Measurements from ENCODE around the gene ICE2. TPM values are rescaled to one million over a fixed set of nuclear protein-coding genes. Genes with fewer than 3 reads are reported as not detected.

ICE2 gene, protein sequence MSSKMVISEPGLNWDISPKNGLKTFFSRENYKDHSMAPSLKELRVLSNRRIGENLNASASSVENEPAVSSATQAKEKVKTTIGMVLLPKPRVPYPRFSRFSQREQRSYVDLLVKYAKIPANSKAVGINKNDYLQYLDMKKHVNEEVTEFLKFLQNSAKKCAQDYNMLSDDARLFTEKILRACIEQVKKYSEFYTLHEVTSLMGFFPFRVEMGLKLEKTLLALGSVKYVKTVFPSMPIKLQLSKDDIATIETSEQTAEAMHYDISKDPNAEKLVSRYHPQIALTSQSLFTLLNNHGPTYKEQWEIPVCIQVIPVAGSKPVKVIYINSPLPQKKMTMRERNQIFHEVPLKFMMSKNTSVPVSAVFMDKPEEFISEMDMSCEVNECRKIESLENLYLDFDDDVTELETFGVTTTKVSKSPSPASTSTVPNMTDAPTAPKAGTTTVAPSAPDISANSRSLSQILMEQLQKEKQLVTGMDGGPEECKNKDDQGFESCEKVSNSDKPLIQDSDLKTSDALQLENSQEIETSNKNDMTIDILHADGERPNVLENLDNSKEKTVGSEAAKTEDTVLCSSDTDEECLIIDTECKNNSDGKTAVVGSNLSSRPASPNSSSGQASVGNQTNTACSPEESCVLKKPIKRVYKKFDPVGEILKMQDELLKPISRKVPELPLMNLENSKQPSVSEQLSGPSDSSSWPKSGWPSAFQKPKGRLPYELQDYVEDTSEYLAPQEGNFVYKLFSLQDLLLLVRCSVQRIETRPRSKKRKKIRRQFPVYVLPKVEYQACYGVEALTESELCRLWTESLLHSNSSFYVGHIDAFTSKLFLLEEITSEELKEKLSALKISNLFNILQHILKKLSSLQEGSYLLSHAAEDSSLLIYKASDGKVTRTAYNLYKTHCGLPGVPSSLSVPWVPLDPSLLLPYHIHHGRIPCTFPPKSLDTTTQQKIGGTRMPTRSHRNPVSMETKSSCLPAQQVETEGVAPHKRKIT
- total RNA-seq: 38.9 TPM
- 10 to 100 TPM; 37.1 to 52.2 (median 49.3) TPM for polyA plus RNA-seq

DNA sequence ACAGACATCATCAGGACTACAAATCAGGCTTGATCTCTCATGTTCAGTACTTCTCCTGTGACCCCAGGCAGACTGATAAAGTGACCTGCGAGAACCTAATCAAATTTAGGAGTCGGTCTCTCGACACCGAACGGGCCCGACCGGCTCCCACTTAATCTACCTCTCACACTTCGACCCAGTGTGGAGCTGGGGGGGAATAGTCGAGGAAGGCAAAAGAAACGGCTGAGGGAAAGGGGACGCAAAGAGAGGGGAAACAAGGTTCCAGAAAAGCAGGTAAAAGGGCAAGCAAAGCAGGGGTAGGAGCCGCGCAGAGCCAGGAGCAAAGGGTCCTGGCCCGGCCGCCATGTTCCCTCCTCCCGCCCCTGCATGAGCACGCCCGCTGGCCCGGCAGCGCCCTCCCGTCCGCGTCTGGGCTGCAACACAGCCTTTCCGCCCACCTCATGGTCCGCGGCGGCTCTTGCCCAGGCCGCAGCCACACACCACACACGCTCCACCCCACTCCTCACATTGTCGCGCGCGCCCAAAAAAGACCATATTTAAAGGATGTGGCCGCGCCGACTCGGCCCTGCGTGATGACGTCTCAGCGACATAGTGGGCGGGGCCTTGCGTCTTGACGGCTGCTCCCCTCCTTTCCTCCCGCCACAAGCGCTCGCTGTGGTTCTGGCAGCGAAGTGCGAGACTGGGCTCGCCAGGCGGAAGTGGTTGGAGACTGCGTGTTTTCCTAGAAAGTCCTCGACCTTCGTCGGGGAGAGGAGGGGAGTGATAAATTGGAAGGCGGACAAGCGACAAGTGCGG is at the start of gene ICE2:
Gene ICE2 (minus strand): TSS at position 577 of the 795 bp plus-strand sequence. CDS start 1,165 bp downstream, outside the sequence.
- peak within 1 kb of the TSS; percentile 98 to 100 (median 99) for H3K27ac Mint-ChIP-seq
- no peaks in the 10 kb centered on the region for H3K27me3 Mint-ChIP-seq
- Histone ChIP-seq H3K36me3 (ENCODE audit: control insufficient read depth, insufficient read depth, low read length) (peaks cover 14% of the 10 kb centered on the region), H3K9me3 (ENCODE audit: control insufficient read depth in 2 of 2, low read length in 2 of 2) (no peaks in the 10 kb centered on the region), H3K27ac (ENCODE audit: insufficient read depth, low read length, poor library complexity, severe bottlenecking) (peak within 1 kb of the TSS; percentile 92), H3K4me1 (ENCODE audit: control insufficient read depth, insufficient read depth, low read length, poor library complexity, severe bottlenecking) (peaks cover 33% of the 10 kb centered on the region), H3K4me3 (ENCODE audit: low read depth, low read length) (peak within 1 kb of the TSS; percentile 99), H3K27me3 (ENCODE audit: control insufficient read depth, insufficient read depth, low read length) (no peaks in the 10 kb centered on the region)
- H3K36me3 Mint-ChIP-seq: peaks cover 13% of the 10 kb centered on the region
- H3K4me1 Mint-ChIP-seq: peaks cover 38 to 77% (median 55%) of the 10 kb centered on the region in 4 donors
- no peaks in the 10 kb centered on the region for H3K9me3 Mint-ChIP-seq
- ATAC-seq (ENCODE audit: low read depth in 2 of 2) (peak; percentile 91 to 96), DNase-seq (peak; percentile 93 to 97 (median 94))
- peak within 1 kb of the TSS; percentile 96 to 98 (median 98) for H3K4me3 Mint-ChIP-seq

DNA sequence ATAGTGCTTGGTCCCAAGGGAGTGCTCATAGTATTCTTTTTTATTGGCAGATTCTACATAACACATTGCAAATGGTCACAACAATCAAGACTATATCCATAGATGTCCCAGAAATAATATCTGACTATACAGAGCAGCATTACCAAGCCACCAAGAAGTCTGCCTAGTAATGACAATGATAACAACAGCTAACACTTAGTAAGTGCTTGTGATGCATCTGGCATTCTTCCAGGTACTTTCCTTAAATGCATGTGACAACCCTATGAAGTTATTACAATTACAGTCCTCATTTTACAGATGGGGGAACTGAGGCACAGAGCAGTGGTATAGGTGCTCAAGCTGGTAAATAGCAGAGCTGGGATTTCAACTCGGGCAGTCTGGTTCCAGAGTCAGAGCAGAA is 49.6 kb upstream of the ICE2 start:
- H3K9me3 ChIP-seq (ENCODE audit: control insufficient read depth in 2 of 2, low read length in 2 of 2): no peaks in the 10 kb centered on the region
- Mint-ChIP-seq H3K27ac (peak overlapping the region; percentile 52 to 96 (median 94)), H3K4me1 (peaks cover 42 to 94% (median 80%) of the 10 kb centered on the region in 4 donors), H3K36me3 (peaks cover 37% of the 10 kb centered on the region), H3K4me3 (peak overlapping the region in 3 of 4 donors; percentile 3 to 69 (median 57)), H3K27me3 (no peaks in the 10 kb centered on the region), H3K9me3 (no peaks in the 10 kb centered on the region)
- H3K27ac ChIP-seq (ENCODE audit: insufficient read depth, low read length, poor library complexity, severe bottlenecking): peak overlapping the region; percentile 84
- DNase-seq (peak in 1 of 3 donors; percentile 44), ATAC-seq (ENCODE audit: low read depth in 2 of 2) (peak; percentile 57 to 71)
- H3K36me3 ChIP-seq (ENCODE audit: control insufficient read depth, insufficient read depth, low read length): peaks cover 74% of the 10 kb centered on the region
- H3K4me3 ChIP-seq (ENCODE audit: low read depth, low read length): peak overlapping the region; percentile 30
- no peaks in the 10 kb centered on the region for H3K27me3 ChIP-seq (ENCODE audit: control insufficient read depth, insufficient read depth, low read length)
- H3K4me1 ChIP-seq (ENCODE audit: control insufficient read depth, insufficient read depth, low read length, poor library complexity, severe bottlenecking): peaks cover 58% of the 10 kb centered on the region

DNA sequence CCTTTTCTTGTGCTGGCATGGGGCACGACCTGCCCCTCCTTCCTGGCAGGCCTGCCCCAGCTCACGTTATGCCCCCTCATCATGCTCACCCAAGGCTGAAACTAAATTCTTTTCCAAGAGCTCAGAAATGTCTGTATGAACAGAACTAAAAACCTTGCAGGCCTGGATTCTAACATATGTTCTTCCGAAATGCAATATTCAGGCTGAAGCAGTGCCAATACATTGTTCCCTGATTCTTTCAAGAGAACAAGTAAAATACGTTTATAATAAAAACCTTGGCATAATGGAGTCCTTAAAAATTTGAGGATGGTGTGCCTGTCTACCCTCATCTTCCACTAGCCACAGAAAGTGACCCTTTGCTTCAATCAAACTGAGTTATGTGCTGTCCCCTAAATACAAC is 48.5 kb upstream of the ICE2 start:
- H3K9me3 ChIP-seq (ENCODE audit: control insufficient read depth in 2 of 2, low read length in 2 of 2): no peaks in the 10 kb centered on the region
- peak overlapping the region; percentile 84 for H3K27ac ChIP-seq (ENCODE audit: insufficient read depth, low read length, poor library complexity, severe bottlenecking)
- H3K27me3 ChIP-seq (ENCODE audit: control insufficient read depth, insufficient read depth, low read length): no peaks in the 10 kb centered on the region
- Mint-ChIP-seq H3K4me3 (peak overlapping the region in 1 of 4 donors; percentile 57), H3K27me3 (no peaks in the 10 kb centered on the region), H3K27ac (peak overlapping the region; percentile 52 to 96 (median 94)), H3K9me3 (no peaks in the 10 kb centered on the region), H3K36me3 (peaks cover 38% of the 10 kb centered on the region), H3K4me1 (peaks cover 46 to 89% (median 76%) of the 10 kb centered on the region in 4 donors)
- H3K4me1 ChIP-seq (ENCODE audit: control insufficient read depth, insufficient read depth, low read length, poor library complexity, severe bottlenecking): peaks cover 48% of the 10 kb centered on the region
- peaks cover 82% of the 10 kb centered on the region for H3K36me3 ChIP-seq (ENCODE audit: control insufficient read depth, insufficient read depth, low read length)
- ATAC-seq (ENCODE audit: low read depth in 2 of 2): no peak
- DNase-seq: no peak
- H3K4me3 ChIP-seq (ENCODE audit: low read depth, low read length): no peak overlapping the region

DNA sequence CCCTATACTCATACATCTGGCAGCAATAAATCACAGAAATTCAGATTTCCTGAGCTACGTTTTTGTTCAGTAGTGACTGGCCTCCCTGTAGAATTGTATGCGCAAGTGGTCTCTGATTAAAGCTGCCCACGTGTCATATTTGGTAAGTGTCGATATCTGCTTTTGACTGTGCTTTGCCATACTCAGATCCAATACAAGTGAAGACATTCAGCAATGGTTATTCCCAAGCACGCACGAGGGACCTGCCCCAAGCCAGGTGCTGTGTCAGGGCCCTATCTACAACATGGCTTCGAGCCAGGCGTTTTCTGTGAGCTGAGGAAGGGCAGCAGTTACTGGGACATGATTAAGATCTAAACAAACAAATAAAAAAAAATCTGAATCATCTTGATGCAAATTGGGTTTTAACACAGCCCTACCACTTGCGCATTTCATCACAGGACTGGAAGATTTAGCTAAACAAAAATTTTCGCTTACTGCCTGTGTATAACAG is 47.2 kb upstream of the ICE2 start:
- peaks cover 39 to 84% (median 68%) of the 10 kb centered on the region in 4 donors for H3K4me1 Mint-ChIP-seq
- no peaks in the 10 kb centered on the region for H3K27me3 Mint-ChIP-seq
- peaks cover 38% of the 10 kb centered on the region for H3K36me3 Mint-ChIP-seq
- no peaks in the 10 kb centered on the region for H3K27me3 ChIP-seq (ENCODE audit: control insufficient read depth, insufficient read depth, low read length)
- no peak overlapping the region for H3K4me3 ChIP-seq (ENCODE audit: low read depth, low read length)
- ATAC-seq (ENCODE audit: low read depth in 2 of 2) (peak in 1 of 2 donors; percentile 22), DNase-seq (peak in 1 of 3 donors; percentile 27)
- H3K27ac Mint-ChIP-seq: peak overlapping the region; percentile 52 to 96 (median 68)
- H3K4me1 ChIP-seq (ENCODE audit: control insufficient read depth, insufficient read depth, low read length, poor library complexity, severe bottlenecking): peaks cover 40% of the 10 kb centered on the region
- H3K27ac ChIP-seq (ENCODE audit: insufficient read depth, low read length, poor library complexity, severe bottlenecking): peak overlapping the region; percentile 84
- no peak overlapping the region for H3K4me3 Mint-ChIP-seq
- no peaks in the 10 kb centered on the region for H3K9me3 ChIP-seq (ENCODE audit: control insufficient read depth in 2 of 2, low read length in 2 of 2)
- H3K36me3 ChIP-seq (ENCODE audit: control insufficient read depth, insufficient read depth, low read length): peaks cover 77% of the 10 kb centered on the region
- no peaks in the 10 kb centered on the region for H3K9me3 Mint-ChIP-seq

DNA sequence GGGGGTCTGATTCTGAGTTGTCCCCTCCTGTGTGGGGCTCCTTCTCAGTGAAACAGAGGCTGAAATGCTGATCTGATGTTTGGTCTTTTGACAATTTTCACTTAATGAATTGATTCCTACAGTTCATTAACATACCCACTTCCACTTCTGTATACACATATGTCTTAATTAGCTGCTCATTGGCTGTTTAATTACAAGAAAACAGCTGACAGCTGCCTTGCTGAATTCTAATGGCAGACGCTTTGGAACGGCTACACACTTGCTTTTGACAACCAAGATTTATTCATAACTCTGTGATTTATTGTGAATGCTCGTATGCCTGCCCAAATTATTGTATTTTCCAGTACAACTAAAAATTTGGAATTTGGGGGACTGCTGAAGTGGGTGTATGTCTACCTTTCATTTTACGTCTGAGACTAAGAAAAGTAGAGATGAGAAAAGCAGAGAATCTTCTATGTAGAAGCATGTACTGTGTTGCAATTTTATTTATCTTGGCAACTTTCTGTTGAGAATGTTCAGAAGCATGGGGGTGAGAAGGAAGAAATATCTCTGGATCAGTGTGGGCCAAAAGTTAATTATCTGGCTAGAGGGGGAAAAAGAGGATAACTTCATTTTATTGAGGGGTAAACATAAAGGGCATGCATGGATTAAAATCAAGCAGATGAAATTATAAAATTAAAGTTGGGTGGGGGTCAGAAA is 46.5 kb upstream of the ICE2 start:
- Histone ChIP-seq H3K9me3 (ENCODE audit: control insufficient read depth in 2 of 2, low read length in 2 of 2) (no peaks in the 10 kb centered on the region), H3K36me3 (ENCODE audit: control insufficient read depth, insufficient read depth, low read length) (peaks cover 71% of the 10 kb centered on the region), H3K4me1 (ENCODE audit: control insufficient read depth, insufficient read depth, low read length, poor library complexity, severe bottlenecking) (peaks cover 40% of the 10 kb centered on the region), H3K27ac (ENCODE audit: insufficient read depth, low read length, poor library complexity, severe bottlenecking) (peak overlapping the region; percentile 84), H3K4me3 (ENCODE audit: low read depth, low read length) (no peak overlapping the region), H3K27me3 (ENCODE audit: control insufficient read depth, insufficient read depth, low read length) (no peaks in the 10 kb centered on the region)
- no peak for DNase-seq
- Mint-ChIP-seq H3K4me3 (no peak overlapping the region), H3K9me3 (no peaks in the 10 kb centered on the region), H3K27me3 (no peaks in the 10 kb centered on the region), H3K27ac (peak overlapping the region; percentile 52 to 96 (median 78)), H3K4me1 (peaks cover 38 to 83% (median 69%) of the 10 kb centered on the region in 4 donors), H3K36me3 (peaks cover 33% of the 10 kb centered on the region)
- ATAC-seq (ENCODE audit: low read depth in 2 of 2): no peak

DNA sequence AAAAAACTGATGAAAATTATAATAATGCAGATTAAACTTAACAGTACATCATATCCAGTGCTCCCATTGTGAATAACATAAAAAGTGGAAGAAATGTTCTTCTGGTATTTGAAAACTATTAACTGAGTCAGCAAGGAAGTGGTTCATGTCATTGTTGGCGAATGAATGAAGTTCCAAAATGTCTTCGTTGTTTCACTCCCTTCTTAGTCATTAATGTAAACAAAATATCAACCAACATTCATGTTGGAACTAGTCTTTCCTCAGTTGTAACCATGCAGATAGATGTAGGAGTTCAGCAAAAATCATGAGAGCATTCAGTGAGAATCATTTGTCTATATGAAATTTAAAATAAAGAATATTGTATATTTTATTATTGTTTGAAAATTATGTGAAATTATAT is 44.1 kb upstream of the ICE2 start:
- peaks cover 28% of the 10 kb centered on the region for H3K36me3 Mint-ChIP-seq
- H3K4me3 Mint-ChIP-seq: no peak overlapping the region
- no peak for DNase-seq
- H3K4me1 Mint-ChIP-seq: peaks cover 50 to 81% (median 66%) of the 10 kb centered on the region in 4 donors
- H3K27me3 Mint-ChIP-seq: no peaks in the 10 kb centered on the region
- H3K4me3 ChIP-seq (ENCODE audit: low read depth, low read length): no peak overlapping the region
- no peak overlapping the region for H3K27ac ChIP-seq (ENCODE audit: insufficient read depth, low read length, poor library complexity, severe bottlenecking)
- peak overlapping the region in 2 of 3 donors; percentile 54 to 76 for H3K27ac Mint-ChIP-seq
- ATAC-seq (ENCODE audit: low read depth in 2 of 2): no peak
- H3K27me3 ChIP-seq (ENCODE audit: control insufficient read depth, insufficient read depth, low read length): no peaks in the 10 kb centered on the region
- H3K4me1 ChIP-seq (ENCODE audit: control insufficient read depth, insufficient read depth, low read length, poor library complexity, severe bottlenecking): peaks cover 38% of the 10 kb centered on the region
- H3K9me3 Mint-ChIP-seq: no peaks in the 10 kb centered on the region
- peaks cover 71% of the 10 kb centered on the region for H3K36me3 ChIP-seq (ENCODE audit: control insufficient read depth, insufficient read depth, low read length)
- H3K9me3 ChIP-seq (ENCODE audit: control insufficient read depth in 2 of 2, low read length in 2 of 2): no peaks in the 10 kb centered on the region
